ENCODE measurements around the gene PSMB3.
"Not testable (repeated sequence)": the region's sequence is repeated elsewhere in the genome, so short reads cannot be mapped to it uniquely, and the experiment has no call there.

The PSMB3 gene

DNA sequence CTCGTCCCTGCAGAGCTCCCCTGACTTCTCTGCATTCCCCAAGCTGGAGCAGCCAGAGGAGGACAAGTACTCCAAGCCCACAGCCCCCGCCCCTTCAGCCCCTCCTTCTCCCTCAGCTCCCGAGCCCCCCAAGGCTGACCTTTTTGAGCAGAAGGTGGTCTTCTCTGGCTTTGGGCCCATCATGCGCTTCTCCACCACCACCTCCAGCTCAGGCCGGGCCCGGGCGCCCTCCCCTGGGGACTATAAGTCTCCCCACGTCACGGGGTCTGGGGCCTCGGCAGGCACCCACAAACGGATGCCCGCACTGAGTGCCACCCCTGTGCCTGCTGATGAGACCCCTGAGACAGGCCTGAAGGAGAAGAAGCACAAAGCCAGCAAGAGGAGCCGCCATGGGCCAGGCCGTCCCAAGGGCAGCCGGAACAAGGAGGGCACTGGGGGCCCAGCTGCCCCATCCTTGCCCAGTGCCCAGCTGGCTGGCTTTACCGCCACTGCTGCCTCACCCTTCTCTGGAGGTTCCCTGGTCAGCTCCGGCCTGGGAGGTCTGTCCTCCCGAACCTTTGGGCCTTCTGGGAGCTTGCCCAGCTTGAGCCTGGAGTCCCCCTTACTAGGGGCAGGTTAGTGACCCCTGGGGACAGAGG is 36.1 kb upstream of the PSMB3 start:
- no peak for DNase-seq

GRCh38 chr17:38717139-38717745 is 35.3 kb upstream of the PSMB3 start:
- no peak for DNase-seq

DNA sequence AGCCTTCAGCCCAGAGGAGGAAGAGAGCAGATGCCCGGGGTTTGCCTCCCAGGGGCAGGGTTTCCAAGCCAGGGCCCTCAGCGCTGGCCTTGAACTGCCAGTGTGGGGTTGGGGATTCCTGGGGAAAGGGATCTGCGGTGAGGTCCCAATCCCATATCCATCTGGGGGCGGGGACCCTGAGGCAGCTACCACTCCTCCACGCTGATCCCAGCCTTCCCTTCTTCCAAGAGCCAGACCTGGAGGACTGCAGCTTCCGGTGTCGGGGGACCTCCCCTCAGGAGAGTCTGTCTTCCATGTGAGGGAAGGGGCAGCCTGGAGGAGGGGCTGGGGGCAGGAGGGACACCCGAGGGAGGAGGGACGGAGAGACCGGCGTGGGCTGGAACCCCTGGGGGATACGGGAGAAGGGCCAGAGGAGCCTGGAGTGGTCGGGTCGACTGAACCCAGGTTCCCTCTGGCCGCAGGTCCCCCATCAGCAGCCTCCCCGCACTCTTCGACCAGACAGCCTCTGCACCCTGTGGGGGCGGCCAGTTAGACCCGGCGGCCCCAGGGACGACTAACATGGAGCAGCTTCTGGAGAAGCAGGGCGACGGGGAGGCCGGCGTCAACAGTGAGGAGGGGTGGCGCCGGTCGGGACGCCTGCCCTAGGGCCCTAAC is 33.1 kb upstream of the PSMB3 start:
- DNase-seq, result no peak

DNA sequence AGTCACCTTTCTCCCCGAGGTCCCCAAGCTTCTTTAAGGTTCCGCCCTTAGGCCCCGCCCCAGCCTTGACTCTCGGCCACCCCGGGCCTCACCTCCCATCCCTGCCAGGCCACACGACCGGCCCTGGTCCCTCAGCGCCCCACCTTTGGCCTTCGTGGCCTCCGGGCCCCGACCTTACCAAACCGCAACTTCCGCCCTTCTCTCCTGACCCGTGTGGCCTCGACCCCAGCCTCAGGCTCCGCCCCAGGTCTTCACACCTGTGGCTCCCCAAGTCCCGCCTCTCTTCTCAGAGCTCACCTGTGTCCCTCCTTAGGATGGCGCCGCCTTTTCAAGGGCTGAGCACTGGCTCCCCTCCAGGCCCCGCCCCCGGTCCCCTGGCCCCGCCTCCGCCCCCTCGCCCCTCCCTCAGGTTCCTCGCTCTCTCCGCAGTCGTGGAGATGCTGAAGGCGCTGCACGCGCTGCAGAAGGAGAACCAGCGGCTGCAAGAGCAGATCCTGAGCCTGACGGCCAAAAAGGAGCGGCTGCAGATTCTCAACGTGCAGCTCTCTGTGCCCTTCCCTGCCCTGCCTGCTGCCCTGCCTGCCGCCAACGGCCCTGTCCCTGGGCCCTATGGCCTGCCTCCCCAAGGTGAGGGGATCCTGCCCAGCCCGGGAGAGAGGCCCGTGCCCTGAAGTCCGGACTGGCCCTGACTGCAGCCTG is 32.4 kb upstream of the PSMB3 start:
- DNase-seq, result no peak

DNA sequence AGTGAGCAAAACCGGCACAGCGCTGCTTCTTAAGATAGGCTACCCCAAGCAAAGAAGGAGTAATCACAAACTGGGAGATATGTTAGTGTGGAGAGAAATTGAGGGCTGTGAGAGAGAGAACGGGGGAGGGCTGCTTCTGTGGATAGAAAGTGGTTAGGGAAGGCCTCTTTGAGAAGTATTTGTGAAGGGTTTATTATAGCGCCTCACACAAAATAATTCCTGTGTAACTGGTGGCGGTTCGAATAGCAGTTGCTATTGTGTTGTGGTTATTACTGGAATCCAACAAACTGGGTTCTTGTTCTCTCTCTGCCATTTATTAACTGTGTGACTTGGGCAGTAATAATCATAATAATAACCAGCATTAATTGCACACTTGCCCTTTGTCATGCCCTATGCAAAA is 31.6 kb upstream of the PSMB3 start:
- no peak for DNase-seq

GRCh38 chr17:38721802-38722201 is 30.7 kb upstream of the PSMB3 start:
- no peak for DNase-seq

- no peak for DNase-seq
Measured at GRCh38 chr17:38724337-38724988, 28.1 kb upstream of the PSMB3 start.

DNA sequence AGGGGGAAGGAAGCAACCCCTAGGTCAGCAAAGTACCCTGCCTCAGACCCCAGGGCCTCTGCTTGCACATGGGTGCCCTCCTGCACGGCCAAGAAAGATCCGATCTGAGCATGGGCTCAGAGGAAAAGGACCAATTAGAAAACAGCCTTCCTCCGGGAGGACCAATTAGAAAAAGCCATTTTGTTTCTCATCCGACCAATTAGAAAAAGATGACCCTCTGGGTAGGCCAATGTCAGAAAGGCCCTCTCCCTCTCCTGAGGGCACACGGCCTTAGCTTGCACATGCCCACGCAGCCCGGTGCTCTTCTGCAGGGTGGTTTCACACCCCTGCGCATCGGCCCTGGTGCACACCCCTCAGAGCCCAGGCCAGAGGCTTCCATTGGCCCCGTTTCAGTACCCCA is 27.5 kb upstream of the PSMB3 start:
- no peak for DNase-seq

GRCh38 chr17:38726145-38726544 is 26.4 kb upstream of the PSMB3 start:
- not testable (repeated sequence) for DNase-seq

DNA sequence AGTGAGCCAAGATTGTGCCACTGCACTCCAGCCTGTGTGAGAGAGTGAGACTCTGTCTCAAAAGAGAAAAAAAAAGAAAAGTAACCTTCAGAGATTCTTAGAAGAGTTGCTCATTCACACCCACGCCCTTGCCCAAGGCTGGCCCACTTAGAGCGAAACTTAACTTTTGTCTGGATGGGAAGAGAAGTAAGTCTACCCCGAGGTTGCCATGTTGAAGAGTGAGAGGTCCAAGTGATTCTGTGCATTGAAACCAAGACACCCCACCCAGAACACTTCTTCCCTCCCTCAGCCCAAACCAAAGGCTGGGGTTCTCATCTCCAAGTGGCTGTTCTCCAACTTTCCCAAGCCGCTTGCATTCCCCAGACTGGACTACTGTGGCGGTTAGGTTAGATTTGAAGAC is 24.8 kb upstream of the PSMB3 start:
- no peak for DNase-seq

DNA sequence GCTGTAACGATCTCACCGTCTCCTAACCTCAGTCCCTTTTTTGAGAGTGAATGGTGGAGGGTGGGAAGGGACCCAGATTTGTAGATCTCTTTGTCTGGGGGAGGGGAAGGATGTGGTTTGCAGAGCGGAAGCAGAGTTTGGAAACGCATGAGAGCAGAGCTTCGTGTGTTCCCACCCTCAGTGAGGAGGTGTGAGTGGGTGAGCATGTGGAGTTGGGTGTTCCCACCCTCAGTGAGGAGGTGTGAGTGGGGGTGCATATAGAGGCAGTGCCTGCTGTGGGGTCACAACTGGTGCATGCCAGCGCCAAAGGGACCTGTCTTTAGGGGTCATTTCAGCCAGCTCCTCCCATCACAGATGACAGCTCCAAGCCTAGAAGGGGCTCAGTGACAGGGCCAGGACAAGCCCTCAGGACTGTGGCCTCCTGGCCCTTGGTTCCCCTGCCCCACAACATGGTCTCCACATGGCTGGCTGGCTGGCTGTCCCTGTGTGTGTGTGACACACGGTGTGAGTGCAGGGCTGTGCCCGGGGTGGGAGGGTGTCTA is 24.2 kb upstream of the PSMB3 start:
- no peak for DNase-seq

- no peak for DNase-seq
Measured at GRCh38 chr17:38729368-38729885, 23.1 kb upstream of the PSMB3 start.

DNA sequence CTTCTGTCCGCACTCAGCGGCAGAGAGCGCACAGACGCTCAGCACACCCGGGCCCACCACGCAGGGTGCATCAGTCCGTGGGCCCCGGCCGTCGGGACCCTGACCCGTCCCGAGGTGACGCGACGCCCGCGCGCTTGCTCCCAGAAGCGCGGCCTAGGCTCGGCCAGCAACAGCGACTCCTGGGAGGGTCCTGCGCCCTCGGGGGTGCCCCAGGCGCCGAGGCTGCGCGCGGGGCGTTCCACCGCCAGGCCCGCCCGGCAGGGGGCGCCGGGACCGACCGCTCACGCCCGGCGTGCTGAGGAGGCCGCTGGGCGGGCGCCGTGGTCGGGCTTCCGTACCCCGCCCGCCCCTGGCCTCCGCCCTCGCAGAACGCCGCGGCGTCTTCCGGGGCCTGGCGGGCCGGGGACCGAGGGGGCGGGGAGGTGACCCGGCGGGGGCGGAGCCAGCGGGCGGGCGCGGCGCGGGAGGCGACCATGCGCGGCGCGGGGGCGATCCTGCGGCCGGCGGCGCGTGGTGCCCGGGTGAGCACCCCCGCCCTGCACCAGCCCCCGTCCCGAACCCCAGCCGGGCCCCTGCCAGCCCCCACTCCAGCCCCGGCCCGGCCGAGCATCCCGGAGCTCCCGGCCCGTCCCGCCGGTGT is 22.5 kb upstream of the PSMB3 start, which contains the start of gene CISD3:
Gene CISD3, plus strand, starts transcription at position 456 of the 640 bp plus-strand sequence. Its CDS starts 18 bp downstream, at position 474.
- DNase-seq, result peak; percentile 85

DNA sequence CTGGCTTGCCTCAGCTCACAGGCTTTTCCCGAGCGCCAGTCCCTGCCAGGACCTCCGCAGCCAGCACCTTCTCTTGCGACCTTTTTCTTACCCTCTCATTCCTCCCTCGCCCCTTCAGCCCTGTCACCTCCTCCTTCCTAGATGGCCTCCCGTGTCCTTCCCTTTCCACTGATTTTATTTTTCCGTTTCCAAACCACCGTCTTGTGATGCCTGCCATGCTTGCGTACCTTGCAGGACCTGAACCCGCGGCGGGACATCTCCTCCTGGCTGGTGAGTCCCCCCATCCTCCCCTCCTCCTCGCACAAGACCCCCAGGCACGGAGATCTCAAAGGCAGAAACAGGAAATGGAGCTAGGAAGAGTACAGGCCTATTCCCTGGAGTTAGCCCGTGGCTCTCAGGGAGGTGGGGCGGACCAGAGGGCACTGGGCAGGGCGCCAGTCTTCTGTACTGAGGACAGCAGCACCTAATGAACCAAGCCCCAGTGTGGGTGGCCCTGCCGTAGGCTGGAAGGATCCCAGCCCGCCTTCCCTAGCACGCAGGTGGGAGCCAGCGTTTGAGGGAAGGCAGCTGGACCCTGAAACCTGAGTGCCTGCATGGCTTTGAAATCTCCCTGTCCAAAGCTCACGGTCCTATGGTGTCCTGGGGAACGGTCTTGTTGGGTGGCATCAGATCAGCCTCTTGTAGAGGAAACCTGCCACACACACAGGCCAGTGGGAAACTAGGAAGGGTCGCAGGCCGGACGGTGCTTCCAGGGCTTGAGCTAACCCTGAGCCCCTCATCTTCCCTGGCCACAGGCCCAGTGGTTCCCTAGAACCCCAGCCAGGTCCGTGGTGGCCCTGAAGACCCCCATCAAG is 21.8 kb upstream of the PSMB3 start:
- DNase-seq, result peak; percentile 63

DNA sequence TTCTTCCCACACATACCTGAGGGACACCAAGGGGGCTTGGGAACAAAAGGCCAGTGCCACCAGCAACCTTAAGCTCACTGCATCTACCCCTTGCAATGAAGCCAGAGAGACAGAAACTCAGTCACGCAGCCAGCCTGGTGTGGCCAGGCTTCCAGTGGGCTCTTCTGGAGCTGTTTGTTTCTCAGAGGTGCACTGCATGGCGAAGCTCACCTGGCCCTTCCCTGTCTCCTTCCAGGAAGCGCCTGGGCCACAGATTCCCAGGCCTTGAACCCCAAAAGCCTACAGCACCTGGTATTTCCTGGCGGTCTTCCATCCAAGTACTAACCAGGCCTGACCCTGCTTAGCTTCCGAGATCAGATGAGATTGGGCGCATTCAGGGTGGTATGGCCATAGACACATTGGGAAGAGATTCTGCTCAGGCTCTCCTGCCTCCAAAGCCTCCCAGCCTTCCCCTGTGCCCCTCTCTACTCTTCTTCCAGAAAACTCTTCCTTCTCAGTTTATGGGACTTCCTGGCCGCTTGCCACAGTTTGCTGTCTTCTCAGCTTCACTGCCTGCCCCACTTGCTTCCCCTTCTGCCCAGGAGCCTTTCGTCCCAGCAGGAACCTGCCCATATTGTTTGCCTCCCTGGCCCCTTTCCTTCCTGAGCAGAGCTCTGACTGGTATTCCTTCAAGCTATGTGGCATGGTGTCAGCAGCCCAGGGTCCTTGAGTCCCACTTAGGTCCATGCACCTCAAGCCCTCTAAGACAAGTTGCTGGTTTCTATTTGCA is 20.8 kb upstream of the PSMB3 start:
- DNase-seq, result no peak

GRCh38 chr17:38732376-38733281 is 19.9 kb upstream of the PSMB3 start:
- DNase-seq, result no peak

GRCh38 chr17:38733282-38733981 is 19.1 kb upstream of the PSMB3 start:
- DNase-seq, result no peak
